NT2/D1 (cell line): ENCODE measurements around the gene CEP104.

Source experiments
- SUZ12 ChIP-seq: IDR thresholded peaks from 2 replicates; pipeline ENCODE4 v1.6.1; 2011; ENCODE audit not compliant: insufficient read length, insufficient read depth; ENCODE audit errors: extremely low read depth
- YY1 ChIP-seq: IDR thresholded peaks from 2 replicates; pipeline ENCODE4 v1.6.1; 2011; ENCODE audit not compliant: insufficient read length, insufficient read depth

DNA sequence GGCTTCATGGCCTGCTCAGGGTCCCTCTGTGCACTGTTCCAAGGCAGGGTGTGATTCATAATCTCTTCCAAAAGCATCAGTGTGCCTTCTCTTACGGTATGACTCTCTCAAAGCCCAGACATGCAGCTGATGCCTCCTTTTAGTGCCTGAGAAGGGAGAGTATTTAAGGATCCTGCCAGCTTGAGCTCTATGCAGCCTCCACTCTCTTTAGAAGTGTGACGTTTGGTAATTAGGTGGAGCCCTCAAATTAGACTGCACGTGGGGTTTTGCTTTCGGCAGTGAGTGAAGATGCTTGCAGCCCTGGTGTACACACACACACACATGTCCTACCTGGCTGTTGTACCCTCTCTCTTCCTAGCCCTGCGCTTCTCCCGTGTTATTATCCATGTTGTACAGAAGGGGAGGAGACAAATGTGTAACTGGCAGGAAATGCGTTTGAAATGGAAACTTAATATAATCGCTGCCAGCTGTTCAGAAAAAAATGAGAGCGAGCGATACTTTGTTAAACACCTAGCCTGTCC, 45.6 kb upstream of the CEP104 start:
- no peak for TF ChIP-seq SUZ12
- TF ChIP-seq YY1, result no peak
